ENCODE measurements around the gene HIRA.

HIRA gene

GRCh38 chr22:19478045-19478900 lies 46.7 kb upstream of the HIRA start:
- DNase-seq (ENCODE audit: extremely low read depth, low read depth), result no peak
- H3K4me3 ChIP-seq (replicated peaks; ENCODE audit: low read depth, low read length), result peak overlapping the region; percentile 71
- peak; percentile 0 for TF ChIP-seq CTCF (IDR thresholded peaks at IDR 0.05; ENCODE audit: low read depth, low read length, missing control alignments)

- TF ChIP-seq CTCF (IDR thresholded peaks at IDR 0.05; ENCODE audit: low read depth, low read length, missing control alignments), result peak; percentile 8
These were observed 46.0 kb upstream of the HIRA start for GRCh38 chr22:19477321-19478044.

GRCh38 chr22:19476023-19476422 lies 44.5 kb upstream of the HIRA start:
- TF ChIP-seq CTCF (IDR thresholded peaks at IDR 0.05; ENCODE audit: low read depth, low read length, missing control alignments), result no peak
- no peak overlapping the region for H3K4me3 ChIP-seq (replicated peaks; ENCODE audit: low read depth, low read length)
- DNase-seq (ENCODE audit: extremely low read depth, low read depth), result no peak

More at GRCh38 chr22:19477321-19478044, 46.0 kb upstream of the HIRA start:
- peak overlapping the region; percentile 71 for H3K4me3 ChIP-seq (replicated peaks; ENCODE audit: low read depth, low read length)
- no peak for DNase-seq (ENCODE audit: extremely low read depth, low read depth)

- no peak for TF ChIP-seq CTCF (IDR thresholded peaks at IDR 0.05; ENCODE audit: low read depth, low read length, missing control alignments)
- DNase-seq (ENCODE audit: extremely low read depth, low read depth), result no peak
- H3K4me3 ChIP-seq (replicated peaks; ENCODE audit: low read depth, low read length), result no peak overlapping the region
These were observed 42.0 kb upstream of the HIRA start for GRCh38 chr22:19473578-19473977.

- no peak for TF ChIP-seq CTCF (IDR thresholded peaks at IDR 0.05; ENCODE audit: low read depth, low read length, missing control alignments)
- no peak for DNase-seq (ENCODE audit: extremely low read depth, low read depth)
- H3K4me3 ChIP-seq (replicated peaks; ENCODE audit: low read depth, low read length), result no peak overlapping the region
These were observed 40.7 kb upstream of the HIRA start for GRCh38 chr22:19472233-19472632.

- DNase-seq (ENCODE audit: extremely low read depth, low read depth), result no peak
- TF ChIP-seq CTCF (IDR thresholded peaks at IDR 0.05; ENCODE audit: low read depth, low read length, missing control alignments), result no peak
- H3K4me3 ChIP-seq (replicated peaks; ENCODE audit: low read depth, low read length), result no peak overlapping the region
These were observed 40.0 kb upstream of the HIRA start for GRCh38 chr22:19471572-19471971.

All from HFF-Myc (cell line).